Suprapubic skin (tissue), 4 donors: ENCODE results near the gene RPL22. TPM values are rescaled to one million over a fixed set of nuclear protein-coding genes. Genes with fewer than 3 reads are reported as not detected.
A peak's percentile ranks its signal among the peaks of the same experiment; 100 is the strongest.

Experiments
- DNase-seq, 2 donors: peaks; one replicate each; pipeline ENCODE4 v3.0.0-alpha.2; 2019; ENCODE audit warnings: low spot score in 2 of 2
- H3K27ac ChIP-seq: fragments of 200-600 bp; sonication (generic); one replicate; pipeline ENCODE4 v1.5.1; 2019
- H3K27me3 ChIP-seq: fragments of 200-600 bp; sonication (generic); one replicate; pipeline ENCODE4 v1.5.1; 2019
- H3K36me3 ChIP-seq: fragments of 200-600 bp; sonication (generic); one replicate; pipeline ENCODE4 v1.5.1; 2019
- H3K4me1 ChIP-seq: fragments of 200-600 bp; sonication (generic); one replicate; pipeline ENCODE4 v1.5.1; 2019
- H3K4me3 ChIP-seq: fragments of 200-600 bp; sonication (generic); one replicate; pipeline ENCODE4 v1.5.1; 2019; ENCODE audit warnings: mild to moderate bottlenecking
- H3K9me3 ChIP-seq: fragments of 200-600 bp; sonication (generic); one replicate; pipeline ENCODE4 v1.5.1; 2019
- EP300 ChIP-seq: sonication (generic); formaldehyde crosslinking; IDR thresholded peaks from one replicate; pipeline ENCODE4 v1.6.1; 2017; ENCODE audit warnings: antibody characterized with exemption
- POLR2A ChIP-seq, 2 donors: fragments of 450-650 bp; IDR thresholded peaks; one replicate each; pipeline ENCODE4 v1.6.1; 2017; ENCODE audit warnings: antibody characterized with exemption in 2 of 2, mild to moderate bottlenecking in 2 of 2, moderate library complexity in 2 of 2
- POLR2AphosphoS5 ChIP-seq, 3 donors: sonication (generic); formaldehyde crosslinking; IDR thresholded peaks; one replicate each; pipeline ENCODE4 v1.6.1; 2017; ENCODE audit warnings: antibody characterized with exemption in 3 of 3
- WGBS: methylation state at CpG from one replicate; pipeline ENCODE4 v1.1.5; 2018; 5-methylcytosine and 5-hydroxymethylcytosine counted together
- total RNA-seq, 4 donors: library from RNA; depleted of rRNA; stranded (reverse); fragments of >200 nt; gene quantifications; one replicate each; pipeline ENCODE4 v1.1.0, GENCODE V29; 2016
- TF ChIP-seq, protein P1 (sequence below), 2 donors: fragments of 200-600 bp in 1 of 2; fragments of 450-650 bp in 1 of 2; sonication (generic) in 1 of 2; IDR thresholded peaks; one replicate each; pipeline ENCODE4 v1.5.1; 2016 to 2019; ENCODE audit warnings: antibody characterized with exemption in 2 of 2, mild to moderate bottlenecking in 1 of 2, moderate library complexity in 1 of 2

RPL22 gene
- total RNA-seq, 4 donors from 2014 or later = 152 to 206 (median 171) TPM

DNA sequence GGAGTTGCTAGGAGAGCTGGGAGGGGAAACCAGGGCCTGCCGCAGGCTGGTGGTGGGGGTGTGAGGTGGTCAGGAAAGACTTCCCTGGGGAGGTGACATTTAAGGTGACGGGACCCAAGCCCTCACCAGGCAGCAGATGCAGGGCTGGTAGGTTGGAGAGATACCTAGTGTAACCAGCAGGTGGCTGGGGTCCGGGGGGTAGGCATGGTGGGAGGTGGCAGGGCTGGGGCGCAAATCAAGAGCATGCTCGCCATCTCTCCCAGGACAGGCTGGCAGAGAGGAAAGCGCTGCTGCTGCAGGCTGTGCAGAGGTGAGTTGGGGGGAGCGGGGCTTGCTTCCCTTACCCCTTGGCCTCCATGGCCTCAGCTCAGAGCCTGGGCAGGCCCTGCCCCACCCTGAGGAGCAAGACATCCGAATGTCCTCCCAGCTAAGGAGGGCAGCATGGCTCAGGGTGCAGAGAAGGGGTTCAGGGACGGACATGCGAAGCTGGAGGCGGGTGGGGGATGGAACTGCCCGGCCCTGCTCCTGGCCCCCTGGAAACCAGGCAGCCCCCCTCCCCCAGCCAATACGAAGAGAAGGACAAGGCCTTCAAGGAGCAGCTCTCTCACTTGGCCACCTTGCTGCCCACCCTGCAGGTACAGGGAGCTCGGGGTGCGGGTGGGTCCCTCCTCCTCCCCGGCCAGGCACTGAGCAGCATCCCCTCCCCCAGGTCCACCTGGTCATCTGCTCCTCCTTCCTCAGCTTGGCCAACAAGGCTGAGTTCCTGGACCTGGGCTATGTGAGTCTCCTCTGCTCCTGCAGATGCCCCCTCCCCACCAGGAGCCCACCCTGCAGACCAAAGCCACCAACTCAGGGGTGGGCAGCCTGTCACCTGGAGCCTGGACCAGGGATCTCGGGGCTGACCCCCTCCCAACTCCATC, 10.5 kb upstream of the RPL22 start:
- H3K4me3 ChIP-seq = no peak overlapping the region
- WGBS = 75% methylated on average over 5 of the region's 17 CpGs

GRCh38 chr1:6208723-6209660, 9.6 kb upstream of the RPL22 start:
- Histone ChIP-seq H3K4me3 (peak overlapping the region; percentile 51), H3K9me3 (no peaks in the 10 kb centered on the region), H3K27ac (no peak overlapping the region), H3K4me1 (peaks cover 43% of the 10 kb centered on the region), H3K36me3 (no peaks in the 10 kb centered on the region), H3K27me3 (peaks cover 32% of the 10 kb centered on the region)
- TF ChIP-seq, protein P1, sequence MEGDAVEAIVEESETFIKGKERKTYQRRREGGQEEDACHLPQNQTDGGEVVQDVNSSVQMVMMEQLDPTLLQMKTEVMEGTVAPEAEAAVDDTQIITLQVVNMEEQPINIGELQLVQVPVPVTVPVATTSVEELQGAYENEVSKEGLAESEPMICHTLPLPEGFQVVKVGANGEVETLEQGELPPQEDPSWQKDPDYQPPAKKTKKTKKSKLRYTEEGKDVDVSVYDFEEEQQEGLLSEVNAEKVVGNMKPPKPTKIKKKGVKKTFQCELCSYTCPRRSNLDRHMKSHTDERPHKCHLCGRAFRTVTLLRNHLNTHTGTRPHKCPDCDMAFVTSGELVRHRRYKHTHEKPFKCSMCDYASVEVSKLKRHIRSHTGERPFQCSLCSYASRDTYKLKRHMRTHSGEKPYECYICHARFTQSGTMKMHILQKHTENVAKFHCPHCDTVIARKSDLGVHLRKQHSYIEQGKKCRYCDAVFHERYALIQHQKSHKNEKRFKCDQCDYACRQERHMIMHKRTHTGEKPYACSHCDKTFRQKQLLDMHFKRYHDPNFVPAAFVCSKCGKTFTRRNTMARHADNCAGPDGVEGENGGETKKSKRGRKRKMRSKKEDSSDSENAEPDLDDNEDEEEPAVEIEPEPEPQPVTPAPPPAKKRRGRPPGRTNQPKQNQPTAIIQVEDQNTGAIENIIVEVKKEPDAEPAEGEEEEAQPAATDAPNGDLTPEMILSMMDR (IDR thresholded peaks at IDR 0.05) = peak; percentile 38 to 76
- no peak for TF ChIP-seq EP300
- no peak for DNase-seq
- WGBS = 7% methylated on average over 3 of the region's 99 CpGs

More for the DNA sequence above, 10.5 kb upstream of the RPL22 start:
- peaks cover 32% of the 10 kb centered on the region for H3K27me3 ChIP-seq
- DNase-seq = no peak
- TF ChIP-seq, protein P1 (IDR thresholded peaks at IDR 0.05) = no peak
- no peak for TF ChIP-seq POLR2A (IDR thresholded peaks at IDR 0.05)
- no peak for TF ChIP-seq POLR2AphosphoS5 (IDR thresholded peaks at IDR 0.05)
- no peak for TF ChIP-seq EP300
- no peaks in the 10 kb centered on the region for H3K9me3 ChIP-seq
- H3K27ac ChIP-seq = no peak overlapping the region
- no peaks in the 10 kb centered on the region for H3K36me3 ChIP-seq
- peaks cover 40% of the 10 kb centered on the region for H3K4me1 ChIP-seq

DNA sequence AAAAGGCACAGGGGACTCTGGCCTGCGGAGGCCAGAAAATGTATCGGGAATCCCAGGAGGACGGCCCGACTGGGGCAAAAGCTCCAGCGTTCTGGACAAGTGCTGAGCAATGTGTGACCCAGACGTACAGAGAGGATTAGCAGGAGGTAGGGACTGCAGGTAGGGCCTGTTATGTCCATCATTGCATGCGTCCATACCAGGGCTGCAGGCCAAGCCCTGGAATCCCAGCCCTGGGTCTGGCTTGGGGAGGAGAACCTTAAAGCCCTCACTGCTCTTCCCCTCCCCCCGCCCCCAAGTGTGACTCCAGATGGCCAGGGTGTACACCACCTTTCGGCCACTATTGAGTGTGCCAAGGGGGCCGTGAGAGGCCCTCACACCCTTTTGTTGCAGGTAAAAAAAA, 8.5 kb upstream of the RPL22 start:
- H3K4me1 ChIP-seq = peaks cover 43% of the 10 kb centered on the region
- no peak overlapping the region for H3K27ac ChIP-seq

DNA sequence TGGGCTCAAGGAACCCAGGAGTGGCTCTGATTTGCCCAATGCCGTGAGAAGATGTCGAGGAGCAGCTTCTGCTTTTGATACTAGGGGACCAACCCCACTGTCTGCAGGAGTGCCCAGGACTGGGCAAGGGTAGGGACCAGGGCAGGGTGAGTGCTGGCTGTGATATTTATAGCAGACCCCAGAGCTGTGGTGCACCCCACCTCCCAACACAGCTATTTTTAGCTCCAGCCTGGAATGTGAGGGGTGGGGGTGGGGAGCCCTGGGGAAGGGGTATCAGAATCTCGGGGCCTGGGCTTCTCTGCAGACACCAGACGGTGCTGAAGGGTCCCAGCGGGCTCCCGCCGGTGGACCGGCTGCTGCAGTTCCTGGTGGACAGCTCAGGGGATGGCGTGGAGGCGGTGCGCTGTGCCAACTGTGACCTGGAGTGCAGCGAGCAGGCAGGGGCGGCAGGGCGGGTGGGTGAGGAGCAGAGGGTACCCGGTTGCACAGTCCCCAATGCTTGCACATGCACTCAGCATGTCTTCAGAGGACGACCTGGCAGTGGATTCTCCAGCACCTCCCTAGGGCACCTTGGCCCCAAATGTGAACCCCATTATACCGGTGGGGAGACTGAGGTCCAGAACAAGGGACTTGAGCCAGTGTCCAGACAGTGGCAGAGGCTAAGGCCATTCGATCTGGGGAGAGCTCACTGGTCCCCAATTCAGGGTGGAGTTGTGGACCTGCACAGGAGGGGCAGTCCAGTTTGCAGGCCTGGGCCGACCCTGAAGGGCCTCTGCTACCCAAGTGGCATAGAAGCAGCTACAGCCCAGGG, 7.9 kb upstream of the RPL22 start:
- Histone ChIP-seq H3K9me3 (no peaks in the 10 kb centered on the region), H3K27me3 (peaks cover 32% of the 10 kb centered on the region), H3K27ac (no peak overlapping the region), H3K36me3 (no peaks in the 10 kb centered on the region), H3K4me1 (peaks cover 43% of the 10 kb centered on the region), H3K4me3 (no peak overlapping the region)
- no peak for DNase-seq
- 92% methylated on average over 10 of the region's 19 CpGs for WGBS
- TF ChIP-seq, protein P1 (IDR thresholded peaks at IDR 0.05) = no peak
- TF ChIP-seq EP300 = no peak
- no peak for TF ChIP-seq POLR2AphosphoS5 (IDR thresholded peaks at IDR 0.05)
- TF ChIP-seq POLR2A (IDR thresholded peaks at IDR 0.05) = no peak

More for the DNA sequence above, 8.5 kb upstream of the RPL22 start:
- DNase-seq = no peak
- 90% methylated on average over 10 of the region's 10 CpGs for WGBS
- Histone ChIP-seq H3K4me3 (no peak overlapping the region), H3K9me3 (no peaks in the 10 kb centered on the region), H3K27me3 (peaks cover 32% of the 10 kb centered on the region), H3K36me3 (no peaks in the 10 kb centered on the region)
- no peak for TF ChIP-seq POLR2A (IDR thresholded peaks at IDR 0.05)
- no peak for TF ChIP-seq EP300
- TF ChIP-seq POLR2AphosphoS5 (IDR thresholded peaks at IDR 0.05) = no peak
- TF ChIP-seq, protein P1 (IDR thresholded peaks at IDR 0.05) = no peak
